LNCaP clone FGC (cell line): Measurements from ENCODE around the gene TP73.

Experiments
- DNase-seq: peaks from one replicate; pipeline ENCODE4 v3.0.0-alpha.2; 2011; ENCODE audit warnings: low read depth
- H3K4me3 ChIP-seq: 2 replicates; pipeline ENCODE4 v1.5.1; 2011; ENCODE audit warnings: mild to moderate bottlenecking, low read depth, low read length, control low read depth
- CTCF ChIP-seq: IDR thresholded peaks from 2 replicates; pipeline ENCODE4 v1.5.1; 2012; ENCODE audit warnings: mild to moderate bottlenecking; ENCODE audit not compliant: control insufficient read depth, insufficient read depth; ENCODE audit errors: extremely low read depth

The TP73 gene

GRCh38 chr1:3685222-3685621, 32.9 kb downstream of the TP73 start:
- no peak overlapping the region for H3K4me3 ChIP-seq
- no peak for DNase-seq
- TF ChIP-seq CTCF: no peak

GRCh38 chr1:3685906-3686305, 33.6 kb downstream of the TP73 start:
- no peak for DNase-seq
- no peak for TF ChIP-seq CTCF
- H3K4me3 ChIP-seq: no peak overlapping the region

GRCh38 chr1:3687504-3687903, 35.2 kb downstream of the TP73 start:
- H3K4me3 ChIP-seq: no peak overlapping the region
- DNase-seq: no peak
- no peak for TF ChIP-seq CTCF

- no peak overlapping the region for H3K4me3 ChIP-seq
- DNase-seq: no peak
Observed at GRCh38 chr1:3688356-3689137, 36.2 kb downstream of the TP73 start.

GRCh38 chr1:3689138-3689750, 36.9 kb downstream of the TP73 start:
- TF ChIP-seq CTCF: no peak
- no peak overlapping the region for H3K4me3 ChIP-seq

More at GRCh38 chr1:3688356-3689137, 36.2 kb downstream of the TP73 start:
- TF ChIP-seq CTCF: no peak

GRCh38 chr1:3690282-3691065, 38.2 kb downstream of the TP73 start:
- no peak for TF ChIP-seq CTCF
- no peak overlapping the region for H3K4me3 ChIP-seq
- DNase-seq: no peak

More at GRCh38 chr1:3689138-3689750, 36.9 kb downstream of the TP73 start:
- no peak for DNase-seq
